Islet of Langerhans (tissue), 1 donor: ENCODE data around the gene PTTG2.
"Not testable (repeated sequence)": the region's sequence is repeated elsewhere in the genome, so short reads cannot be mapped to it uniquely, and the experiment has no call there.

Experiments
- FAIRE-seq: peaks from one replicate; lab custom pipeline; 2011; peaks lifted over from hg19 to GRCh38; lab: Jason Lieb, UNC

Gene PTTG2

GRCh38 chr4:37960098-37960497, at the start of gene PTTG2:
Gene PTTG2 (plus strand): TSS chr4:37960398. CDS start chr4:37960435, 37 bp downstream.
- FAIRE-seq = no peak

- no peak for FAIRE-seq
Measured at GRCh38 chr4:37914539-37914938, 45.7 kb upstream of the PTTG2 start.

DNA sequence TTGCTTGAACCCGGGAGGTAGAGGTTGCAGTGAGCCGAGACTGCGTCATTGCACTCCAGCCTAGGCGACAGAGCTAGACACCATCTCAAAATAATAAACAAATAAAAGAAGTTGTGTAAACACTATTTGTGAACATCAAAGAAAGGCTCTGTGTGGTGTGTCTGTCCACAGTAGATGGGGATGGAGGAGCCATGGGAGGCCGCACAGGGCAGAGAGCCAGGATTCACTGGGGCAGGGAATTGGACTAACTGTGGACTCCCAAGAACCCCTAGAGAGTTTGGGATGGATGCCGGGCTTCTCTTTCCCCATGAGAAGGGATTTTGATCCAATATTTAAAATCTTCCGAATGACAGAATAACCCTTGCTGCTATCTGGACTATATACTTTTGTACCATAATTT, 42.8 kb upstream of the PTTG2 start:
- FAIRE-seq = no peak

DNA sequence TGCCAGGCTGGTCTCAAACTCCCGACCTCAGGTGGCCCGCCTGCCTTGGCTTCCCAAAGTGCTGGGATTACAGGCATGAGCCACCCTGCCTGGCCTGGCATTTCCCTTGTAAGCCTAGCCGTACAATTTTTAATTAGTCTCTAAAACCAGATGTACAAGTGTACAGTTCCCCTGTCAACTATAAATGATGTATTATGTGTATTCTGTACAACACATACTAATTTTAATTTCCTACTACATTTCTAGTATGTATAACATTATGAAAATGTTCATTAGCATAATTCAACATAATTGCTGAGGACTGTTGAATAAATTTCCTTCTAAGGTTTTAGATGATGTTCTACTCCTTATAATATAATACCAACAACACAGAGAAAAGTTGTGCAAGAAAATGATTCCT, 41.5 kb upstream of the PTTG2 start:
- FAIRE-seq = no peak

DNA sequence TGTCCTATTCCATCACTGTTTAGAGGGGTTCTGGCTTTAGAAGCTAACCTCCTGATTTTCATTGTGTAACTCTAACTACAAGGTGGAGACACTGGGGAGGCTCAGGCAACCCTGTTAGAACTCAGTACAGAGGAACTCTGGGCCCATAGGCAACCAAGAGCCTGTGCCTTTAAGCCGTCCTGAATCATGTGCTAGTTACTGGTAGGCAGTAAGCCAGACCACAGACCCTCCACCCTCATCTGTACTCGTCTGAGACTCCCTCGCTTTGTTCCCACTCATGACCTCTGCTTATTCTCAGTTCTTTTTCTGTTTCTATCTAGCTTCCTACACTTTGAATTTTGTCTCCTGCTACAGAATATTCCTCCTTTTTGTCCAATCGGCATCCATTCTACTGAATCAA, 37.9 kb upstream of the PTTG2 start:
- FAIRE-seq = no peak

GRCh38 chr4:37923089-37923488, 37.1 kb upstream of the PTTG2 start:
- FAIRE-seq = not testable (repeated sequence)

DNA sequence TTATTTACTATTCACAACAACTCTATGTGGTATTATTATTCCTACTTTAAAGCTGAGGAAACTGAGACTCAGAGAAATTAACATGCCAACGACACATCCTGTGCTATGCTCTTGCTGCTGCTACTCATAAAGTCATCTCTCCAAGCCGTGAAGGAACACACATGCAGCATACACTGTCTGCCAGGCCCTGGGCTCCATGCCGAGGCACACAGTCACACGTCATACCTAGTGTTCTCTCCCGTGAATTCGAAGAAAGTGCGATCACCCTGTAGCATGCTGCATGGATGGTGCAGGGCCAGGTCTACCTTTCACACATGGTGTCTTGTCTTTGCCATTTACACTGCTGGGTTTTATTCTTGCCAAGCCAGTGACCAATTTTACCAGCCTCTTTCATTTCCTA, 35.3 kb upstream of the PTTG2 start:
- FAIRE-seq = no peak

DNA sequence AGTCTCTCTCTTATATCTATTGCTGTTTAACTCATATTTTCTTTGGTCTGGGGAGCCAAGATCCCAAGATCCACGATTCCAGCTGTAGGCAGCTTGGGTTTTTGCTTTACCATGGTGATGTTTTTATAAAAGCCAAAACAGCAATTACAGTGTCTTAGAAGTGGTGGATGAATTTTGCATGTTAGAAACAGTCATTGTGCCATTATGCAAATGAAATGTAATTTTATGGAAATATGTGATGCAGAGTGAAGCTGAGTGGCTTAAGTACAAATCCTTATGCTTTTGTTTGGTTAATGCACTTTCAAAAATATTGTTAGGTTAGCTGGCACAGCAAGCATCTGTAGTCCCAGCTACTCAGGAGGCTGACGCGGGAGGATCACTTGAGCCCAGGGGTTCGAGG, 32.8 kb upstream of the PTTG2 start:
- no peak for FAIRE-seq

DNA sequence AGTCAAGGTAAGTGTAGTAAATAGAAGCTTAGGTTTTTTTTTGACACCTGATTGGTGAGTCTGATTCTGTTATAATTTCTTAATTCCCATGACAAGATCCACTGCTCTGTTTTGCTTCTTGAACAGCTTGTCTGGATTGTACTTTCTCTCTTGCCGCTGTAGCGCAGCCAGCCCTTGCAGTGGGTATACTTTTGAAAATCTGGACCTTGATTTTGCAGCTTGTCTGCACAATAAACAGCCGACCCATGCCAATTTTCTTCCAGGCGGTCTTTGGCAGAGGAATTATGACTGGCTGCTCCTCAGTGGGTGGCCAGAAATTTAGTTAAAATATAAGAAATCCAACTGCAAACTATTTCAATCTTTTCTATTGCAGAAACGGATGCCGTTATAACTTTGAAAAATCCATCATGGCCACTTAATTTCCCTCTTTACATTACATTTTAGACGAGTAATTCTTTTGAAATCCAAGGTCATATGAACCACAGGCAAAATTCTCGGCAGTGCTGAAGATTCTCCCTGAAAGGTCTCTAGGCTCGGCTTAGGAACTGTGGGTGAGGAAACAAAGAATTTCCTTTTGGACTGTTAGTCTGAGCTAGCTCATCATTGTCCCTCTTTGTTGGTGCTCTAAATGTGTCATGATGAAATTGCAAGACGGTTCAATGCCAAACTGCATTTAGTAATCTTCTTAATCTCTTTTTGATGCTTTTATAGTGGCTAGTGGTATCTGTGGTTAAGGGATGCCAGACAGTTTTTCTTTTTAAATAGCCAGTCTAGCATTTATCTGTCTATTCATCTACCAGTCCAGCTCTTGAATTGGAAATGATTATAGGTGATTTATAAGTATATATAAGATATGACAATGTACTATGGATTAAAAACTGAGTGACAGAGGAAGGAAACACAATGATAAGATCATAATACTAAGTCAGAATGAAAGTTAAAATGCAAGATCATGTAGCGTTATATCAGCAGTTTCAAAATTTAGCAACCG, 31.5 kb upstream of the PTTG2 start:
- FAIRE-seq = no peak

GRCh38 chr4:37934096-37934495, 26.1 kb upstream of the PTTG2 start:
- FAIRE-seq = no peak

- FAIRE-seq = no peak
Measured at GRCh38 chr4:37934609-37935008, 25.6 kb upstream of the PTTG2 start.

GRCh38 chr4:37935026-37935425, 25.2 kb upstream of the PTTG2 start:
- FAIRE-seq = no peak

DNA sequence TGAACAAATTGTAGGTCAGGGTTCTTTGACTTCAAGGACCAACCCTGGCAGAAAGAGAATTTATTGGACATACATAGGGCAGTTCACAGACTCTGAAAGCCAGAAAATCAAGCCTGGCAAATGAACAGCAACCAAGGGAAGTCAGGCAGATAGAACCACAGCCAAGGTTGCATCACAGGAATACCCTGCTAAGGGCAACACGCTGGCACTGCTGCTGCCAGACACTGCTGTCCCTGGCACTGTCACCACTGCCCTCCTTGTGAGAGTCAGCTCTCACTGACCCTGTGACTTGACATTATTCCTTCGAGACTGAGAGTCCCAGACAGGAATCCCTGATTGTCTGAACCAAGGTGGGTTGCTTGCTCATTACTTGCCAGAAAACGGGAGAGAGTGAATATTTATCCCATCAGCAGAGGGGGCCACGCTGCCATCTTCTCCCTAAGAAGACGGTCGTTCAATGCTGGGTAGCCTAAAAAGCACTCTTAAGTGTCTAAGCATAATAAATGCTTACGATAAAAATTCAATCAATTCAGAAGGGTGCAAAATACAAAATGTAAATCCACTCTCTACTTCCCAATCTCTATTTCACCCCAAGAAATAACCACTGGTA, 23.2 kb upstream of the PTTG2 start:
- no peak for FAIRE-seq

DNA sequence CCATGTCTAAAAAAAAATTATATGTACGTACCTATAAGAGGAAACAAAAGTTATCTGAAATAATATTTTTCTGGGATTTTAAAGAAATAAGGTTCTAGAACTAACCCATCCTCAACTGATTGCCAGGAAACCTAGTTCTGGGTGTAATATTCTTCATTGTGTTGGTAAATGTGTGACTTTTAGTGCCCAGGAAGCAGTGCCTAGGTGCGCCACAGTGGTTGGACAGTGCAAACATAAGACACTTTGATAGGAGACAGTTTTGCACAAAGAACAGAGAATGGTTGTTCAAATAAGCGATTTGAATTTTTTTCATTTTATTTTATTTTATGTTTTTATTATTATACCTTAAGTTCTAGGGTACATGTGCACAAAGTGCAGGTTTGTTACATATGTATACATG, 22.0 kb upstream of the PTTG2 start:
- FAIRE-seq = no peak

DNA sequence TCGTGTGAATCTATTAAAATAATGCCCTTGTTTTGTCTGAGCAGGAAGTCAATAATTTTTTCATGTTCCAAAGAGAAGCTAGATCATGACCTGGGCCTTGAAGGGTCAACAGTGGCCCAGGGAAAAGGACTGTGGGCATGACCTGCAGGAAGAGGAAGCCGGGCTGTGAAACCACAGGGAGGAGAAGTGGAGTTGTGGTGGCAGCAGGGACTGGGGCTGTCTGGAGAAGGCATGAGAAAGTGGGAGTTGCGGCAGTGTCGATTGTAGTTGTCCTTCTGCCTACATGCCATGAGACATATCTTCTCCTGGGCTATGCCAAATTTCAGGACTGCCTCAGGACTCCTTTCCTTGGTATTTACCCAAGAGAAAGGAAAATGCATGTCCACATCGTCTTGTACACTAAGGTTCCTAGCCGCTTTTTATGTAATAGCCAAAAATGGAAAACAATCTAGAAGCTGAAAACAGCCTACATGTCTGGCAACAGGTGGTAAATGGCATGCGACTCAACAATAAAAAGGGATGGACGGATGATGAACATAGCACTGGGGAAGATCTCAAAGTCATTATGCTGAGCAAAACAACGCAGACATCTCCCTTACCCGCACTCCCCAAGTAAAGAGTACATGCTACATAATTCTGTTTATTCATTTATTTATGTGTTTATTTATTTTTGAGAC, 13.6 kb upstream of the PTTG2 start:
- no peak for FAIRE-seq

GRCh38 chr4:37948542-37948941, 11.7 kb upstream of the PTTG2 start:
- no peak for FAIRE-seq

DNA sequence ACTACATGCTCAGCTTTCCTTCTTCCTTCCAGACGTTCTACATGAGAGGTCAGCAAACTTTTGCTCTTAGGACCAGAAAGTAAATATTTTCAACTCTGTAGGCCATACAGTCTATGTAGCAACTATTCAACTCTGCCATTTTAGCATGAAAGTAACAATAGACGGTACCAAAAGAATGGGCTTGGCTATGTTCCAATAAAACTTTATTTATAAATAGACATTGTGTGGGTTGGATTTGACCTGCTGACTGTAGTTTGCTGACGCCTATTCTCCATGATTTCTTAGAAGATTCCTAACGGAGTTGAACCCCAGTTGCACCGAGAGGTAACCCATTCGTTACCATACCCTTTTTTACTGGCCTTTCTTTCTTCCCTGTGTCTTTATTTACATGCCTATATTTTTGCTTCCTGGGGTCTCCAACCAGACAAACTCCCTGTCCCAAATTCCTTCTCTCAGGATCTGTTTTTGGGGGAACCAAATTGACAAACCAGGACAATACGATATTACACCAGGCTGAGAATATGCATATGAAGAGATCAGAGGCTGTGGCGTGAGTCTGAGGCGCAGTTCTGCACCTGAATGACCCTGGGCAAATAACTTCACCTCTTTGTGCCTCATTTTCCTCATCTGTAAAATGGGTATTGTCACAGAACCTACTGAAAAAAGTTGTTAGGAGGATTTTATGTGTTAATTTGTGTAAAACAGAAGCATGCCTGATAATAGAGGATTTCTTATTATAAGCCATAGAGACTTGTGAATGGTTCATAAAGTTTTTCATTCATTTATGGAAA, 10.4 kb upstream of the PTTG2 start:
- FAIRE-seq = no peak

DNA sequence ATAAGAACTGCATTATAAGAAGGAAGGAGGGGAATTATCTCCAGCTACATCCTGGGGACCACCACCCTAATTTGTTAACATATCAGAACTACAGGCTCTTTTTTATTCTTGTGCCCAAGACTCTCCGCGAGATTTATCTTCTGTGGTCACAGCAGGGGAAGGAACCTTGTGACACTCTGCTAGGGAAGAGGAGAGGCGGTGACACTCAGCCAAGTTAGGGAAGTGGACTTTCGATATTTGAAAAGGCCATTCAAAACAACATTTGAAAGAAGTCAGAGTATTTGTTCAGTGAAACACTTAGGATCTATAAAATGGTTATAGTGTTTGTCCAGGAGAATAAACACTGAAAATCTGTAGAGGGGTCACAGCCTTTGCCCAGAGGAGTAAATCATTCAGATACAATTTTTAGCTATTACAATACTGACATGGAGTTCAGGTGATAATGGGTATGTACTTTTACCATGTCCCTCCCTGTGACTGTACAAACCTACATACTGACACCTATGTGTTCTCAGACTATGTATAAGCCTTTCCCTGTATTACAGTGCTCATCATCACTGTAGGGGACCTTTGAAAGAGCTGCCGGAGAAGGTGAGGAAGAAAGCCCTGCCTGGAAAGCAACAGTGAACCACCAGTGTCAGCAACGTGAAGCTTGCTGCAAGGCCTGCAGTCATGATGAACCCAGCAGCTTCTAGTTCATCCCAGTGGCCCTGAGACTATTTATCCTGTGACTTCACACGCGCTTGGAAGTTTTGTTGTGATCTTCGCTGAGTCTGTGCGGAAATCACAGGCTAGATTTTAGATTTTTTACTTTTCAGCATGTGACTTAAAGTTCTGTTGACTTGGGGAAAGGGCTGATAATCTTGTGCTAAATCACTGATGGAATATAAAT, 8.5 kb upstream of the PTTG2 start:
- FAIRE-seq = no peak

DNA sequence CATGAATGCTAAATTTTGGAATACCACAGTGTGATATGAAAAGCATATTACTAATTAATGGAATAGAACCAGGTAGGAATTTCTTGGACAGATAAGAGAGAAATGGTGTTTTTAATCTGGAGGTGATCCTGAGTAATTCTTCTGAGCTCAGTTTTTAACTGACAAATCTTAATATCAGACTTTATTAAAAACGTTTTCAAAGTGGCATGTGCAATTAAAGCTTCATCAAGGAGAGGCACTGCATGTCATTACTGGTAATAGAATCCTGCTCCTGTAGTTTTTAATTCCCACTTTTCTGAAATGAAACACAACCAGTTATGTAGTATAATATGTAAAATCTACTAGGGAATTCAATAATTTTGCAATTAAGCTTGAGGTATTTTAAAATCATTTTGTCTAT, 7.0 kb upstream of the PTTG2 start:
- FAIRE-seq = no peak

DNA sequence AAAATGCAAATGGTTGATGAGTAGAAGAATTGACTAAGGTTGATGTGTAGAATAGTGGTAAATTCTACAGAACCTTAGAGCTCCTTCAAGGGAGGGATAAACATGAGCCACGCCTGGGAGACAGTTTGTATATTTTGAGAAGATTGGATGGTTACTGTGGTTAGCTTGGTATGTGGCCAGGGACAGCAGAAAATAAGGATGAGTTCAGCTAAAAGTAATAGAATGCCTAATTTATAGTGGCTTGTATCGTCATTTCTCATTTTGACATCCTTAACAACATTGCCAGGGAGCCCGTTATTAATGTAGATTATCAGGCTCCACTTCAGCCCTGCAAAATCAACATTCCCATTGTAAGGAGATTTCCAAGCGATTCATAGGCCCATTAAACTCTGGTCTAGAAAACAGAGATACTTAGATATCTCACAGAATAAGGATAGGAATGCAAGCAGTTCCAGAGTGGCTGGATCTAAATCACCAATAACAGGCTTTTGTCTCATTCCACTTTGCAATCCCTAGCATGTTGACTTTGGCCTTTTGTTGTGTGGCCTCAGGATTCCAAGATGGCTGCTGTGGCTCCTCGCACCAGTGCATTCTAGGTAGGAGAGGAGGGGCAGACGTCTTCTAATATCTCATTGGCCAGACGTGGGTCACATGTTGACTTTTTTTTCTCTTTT, 6.4 kb upstream of the PTTG2 start:
- FAIRE-seq = no peak

DNA sequence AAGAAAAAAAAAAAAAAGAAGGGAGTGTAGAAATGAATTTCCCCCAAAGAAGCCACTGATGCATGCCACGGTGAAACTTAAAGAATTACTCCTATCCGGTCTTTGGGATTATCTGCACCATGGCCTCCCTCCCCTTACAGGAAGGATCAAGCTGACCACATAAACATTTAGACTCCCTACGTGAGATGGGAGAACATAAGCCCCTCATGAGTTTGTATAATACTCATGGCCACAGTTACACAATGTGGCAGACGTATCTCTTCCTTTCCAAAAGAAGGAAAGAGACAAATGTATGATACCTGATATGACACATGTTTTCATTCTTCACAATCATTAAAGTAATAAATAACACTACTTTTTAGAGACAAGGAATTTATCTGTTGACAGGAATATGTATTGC, 3.3 kb upstream of the PTTG2 start:
- FAIRE-seq = no peak
